GM03348 (cell line): ENCODE measurements around the gene TMEM35B.
"Not testable (repeated sequence)": the region's sequence is repeated elsewhere in the genome, so short reads cannot be mapped to it uniquely, and the experiment has no call there.

Experiments
- DNase-seq: peaks from one replicate; pipeline ENCODE4 v3.0.0; 2012; ENCODE audit warnings: low spot score

Gene TMEM35B

DNA sequence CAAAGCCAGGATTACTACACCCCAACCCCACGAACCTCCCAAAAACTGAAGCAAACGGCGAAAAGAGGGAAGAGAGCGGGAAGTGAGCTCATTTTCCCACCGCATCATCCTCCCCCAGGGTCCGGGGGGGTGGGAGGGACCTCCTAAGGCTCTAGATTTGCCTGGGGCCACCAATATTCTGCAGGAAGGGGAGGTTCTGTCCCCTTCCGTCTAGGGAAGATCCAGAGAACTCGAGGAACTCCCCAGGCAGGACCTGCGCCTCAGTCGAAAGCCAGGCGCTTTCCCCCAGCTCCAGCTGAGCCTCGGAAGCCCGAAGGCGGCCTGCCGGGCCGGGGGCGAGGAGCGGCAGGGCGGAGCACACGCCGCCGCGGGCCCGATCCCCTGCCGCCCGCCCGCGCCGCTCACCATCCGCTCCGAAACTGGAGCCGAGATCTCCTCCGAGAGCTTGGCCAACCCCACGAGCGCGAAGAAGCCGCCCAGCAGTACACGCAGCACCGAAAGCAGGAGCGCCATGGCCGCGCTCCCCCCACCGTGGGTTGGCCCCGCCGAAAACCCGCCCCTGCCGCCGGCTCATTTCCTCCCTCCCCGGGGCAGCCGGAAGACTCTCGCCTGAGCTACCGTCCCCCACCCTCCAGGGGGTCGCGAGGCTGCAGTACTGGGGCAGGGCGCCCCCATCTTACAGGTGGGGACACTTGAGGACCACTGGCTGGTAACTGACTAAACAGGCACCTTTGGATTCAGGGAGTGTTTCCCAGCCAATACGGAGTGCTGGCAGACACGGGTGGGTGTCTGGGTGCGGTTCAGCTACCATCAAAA lies at the start of gene TMEM35B:
Gene TMEM35B (minus strand): TSS at position 555 of the 816 bp plus-strand sequence. CDS start 42 bp downstream, at position 513.
- peak; percentile 90 for DNase-seq

- DNase-seq: no peak
Measured at GRCh38 chr1:35033346-35033745, 48.2 kb upstream of the TMEM35B start.

- no peak for DNase-seq
Measured at GRCh38 chr1:35032384-35032739, 47.2 kb upstream of the TMEM35B start.

DNA sequence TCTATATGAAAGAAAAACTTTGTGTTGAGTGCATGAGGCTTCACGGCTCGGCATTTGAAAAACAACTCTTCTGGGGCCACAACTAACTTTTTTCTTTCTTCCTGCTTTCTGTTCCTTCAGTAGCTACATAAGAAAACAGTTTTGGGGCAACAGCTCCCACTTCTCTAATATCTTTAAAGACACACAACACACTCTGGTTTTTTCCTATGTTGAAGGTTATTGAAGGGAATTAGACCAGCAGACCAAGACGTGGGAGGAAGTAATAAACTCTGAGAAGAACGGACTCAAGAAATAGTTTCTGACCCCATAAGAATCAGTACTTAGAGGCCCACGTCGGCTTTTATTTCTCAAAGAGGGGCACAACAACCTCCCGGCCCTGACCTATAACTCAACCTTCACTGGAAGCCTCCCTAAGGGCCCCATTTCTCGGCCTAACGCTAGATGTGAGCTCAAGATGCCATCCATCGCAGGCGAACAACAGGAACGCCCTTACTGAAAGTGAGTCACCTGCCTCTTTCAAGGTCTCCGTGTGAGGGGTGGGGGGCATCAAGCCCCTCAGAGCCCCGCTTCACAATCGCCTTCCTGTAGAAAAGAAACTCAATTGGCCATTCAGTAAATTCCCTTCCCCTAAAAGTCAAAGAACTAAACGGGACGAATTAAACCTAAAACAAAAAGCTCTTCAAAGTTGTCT lies 45.8 kb upstream of the TMEM35B start:
- DNase-seq: peak; percentile 50

- no peak for DNase-seq
Measured at GRCh38 chr1:35030338-35030737, 45.2 kb upstream of the TMEM35B start.

DNA sequence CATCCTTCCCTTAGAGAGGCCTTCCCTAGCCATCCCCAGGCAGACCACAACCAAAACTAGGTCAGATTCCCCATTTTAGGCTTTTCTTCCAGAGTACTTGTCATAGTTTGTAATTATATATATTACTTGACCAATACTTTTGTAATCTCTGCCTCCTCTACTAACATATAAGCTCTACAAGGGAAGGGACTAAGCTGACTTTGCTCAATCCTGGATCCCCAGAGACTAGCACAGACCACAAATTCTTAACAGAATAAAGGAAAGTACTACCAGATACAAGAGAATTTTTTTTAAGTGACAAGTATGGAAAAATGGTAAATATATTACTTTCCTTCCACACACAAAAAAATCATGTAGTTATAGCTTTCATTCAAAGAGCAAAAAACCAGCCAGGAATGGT lies 44.6 kb upstream of the TMEM35B start:
- DNase-seq: peak; percentile 5

DNA sequence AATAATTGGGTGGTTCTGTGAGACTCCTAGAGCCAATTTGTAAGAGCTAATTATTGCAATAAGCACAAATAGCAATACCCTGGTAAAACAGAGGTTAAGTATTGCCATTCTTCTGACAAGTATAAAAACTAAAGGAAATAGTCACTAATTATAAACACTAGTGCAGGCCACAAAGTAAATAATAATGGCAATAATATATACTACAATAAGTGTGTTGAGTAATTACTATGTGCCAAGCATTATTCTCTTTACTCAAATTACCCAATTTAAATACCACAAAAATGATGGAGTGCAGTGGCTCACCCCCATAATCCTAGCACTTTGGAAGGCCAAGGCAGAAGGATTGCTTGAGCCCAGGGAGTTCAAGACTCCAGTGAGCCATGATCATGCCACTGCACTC lies 31.3 kb upstream of the TMEM35B start:
- DNase-seq: no peak

DNA sequence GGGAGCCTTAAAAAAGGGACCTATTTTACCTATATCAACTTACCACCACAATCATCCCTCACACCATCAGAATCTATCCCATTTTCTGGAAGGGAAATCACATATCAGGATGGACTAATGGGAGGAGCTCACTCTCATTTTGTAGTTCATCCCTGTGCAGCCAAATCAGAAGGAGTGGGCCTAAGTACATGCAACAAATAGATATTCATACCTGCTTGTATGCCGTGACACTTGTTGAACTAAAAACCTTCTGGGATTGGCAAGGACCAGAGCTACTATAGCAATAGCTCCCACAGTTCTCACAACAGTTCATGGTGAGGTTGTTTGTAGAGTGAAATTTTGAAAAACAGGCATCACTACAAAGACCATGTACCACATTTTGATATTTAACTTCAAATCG lies 29.3 kb upstream of the TMEM35B start:
- no peak for DNase-seq

GRCh38 chr1:35005711-35006110 lies 20.6 kb upstream of the TMEM35B start:
- no peak for DNase-seq

DNA sequence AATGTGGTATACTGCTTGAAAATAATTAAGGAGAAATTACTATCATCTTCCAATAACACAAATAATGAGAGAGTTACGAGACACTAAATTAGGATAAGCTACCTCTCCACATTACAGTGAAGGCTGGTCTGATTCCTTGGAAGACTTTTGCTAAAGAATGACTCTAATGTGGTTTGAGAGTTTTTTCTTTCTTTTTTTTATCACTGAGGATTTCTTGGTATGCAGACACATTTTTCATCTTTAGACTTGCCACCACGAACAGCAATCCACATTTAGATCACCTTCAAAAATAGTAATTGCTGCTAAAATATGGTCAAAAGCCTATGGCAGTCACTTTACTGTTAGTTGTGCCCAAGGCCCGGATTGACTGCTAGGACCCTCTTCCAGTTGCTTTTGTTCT lies 16.6 kb upstream of the TMEM35B start:
- DNase-seq: peak; percentile 61

- no peak for DNase-seq
Measured at GRCh38 chr1:34994878-34995277, 9.7 kb upstream of the TMEM35B start.

DNA sequence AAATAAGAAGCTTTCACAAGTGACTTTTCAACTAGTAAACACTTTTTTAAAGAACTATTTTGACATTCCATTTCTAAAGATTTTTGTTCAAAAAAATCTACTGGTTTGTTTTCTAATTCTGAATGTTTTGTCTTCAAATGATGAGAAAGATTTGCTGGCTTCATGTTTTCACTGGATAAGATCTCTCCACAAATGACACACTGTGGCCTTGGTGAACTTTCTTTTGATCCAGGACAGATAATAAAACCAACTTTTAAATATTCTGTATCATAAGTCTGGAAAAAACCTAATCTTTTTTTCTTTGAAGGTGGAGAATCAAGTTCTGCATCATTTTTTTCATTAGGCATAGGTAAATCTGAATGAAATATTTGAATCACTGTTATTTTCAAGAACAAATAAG lies 3.4 kb upstream of the TMEM35B start:
- DNase-seq: no peak

DNA sequence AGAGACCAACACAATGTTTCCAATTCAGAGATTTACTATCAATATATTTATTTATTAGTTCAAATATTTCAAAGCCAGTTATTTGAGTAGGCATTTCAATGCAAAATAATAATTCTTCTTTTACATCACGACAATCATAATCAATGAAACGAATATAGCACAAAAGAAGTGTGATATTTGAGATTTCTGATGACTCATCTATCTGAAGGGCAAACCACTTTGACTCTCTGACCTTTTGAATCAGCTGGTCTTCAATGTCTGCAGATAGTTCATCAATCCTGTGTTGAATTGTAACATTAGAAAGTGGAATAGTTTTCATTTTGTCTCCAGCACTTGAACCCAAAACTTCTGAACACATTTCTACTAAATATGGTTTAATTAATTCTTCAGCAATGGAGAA lies 3.0 kb upstream of the TMEM35B start:
- DNase-seq: no peak

DNA sequence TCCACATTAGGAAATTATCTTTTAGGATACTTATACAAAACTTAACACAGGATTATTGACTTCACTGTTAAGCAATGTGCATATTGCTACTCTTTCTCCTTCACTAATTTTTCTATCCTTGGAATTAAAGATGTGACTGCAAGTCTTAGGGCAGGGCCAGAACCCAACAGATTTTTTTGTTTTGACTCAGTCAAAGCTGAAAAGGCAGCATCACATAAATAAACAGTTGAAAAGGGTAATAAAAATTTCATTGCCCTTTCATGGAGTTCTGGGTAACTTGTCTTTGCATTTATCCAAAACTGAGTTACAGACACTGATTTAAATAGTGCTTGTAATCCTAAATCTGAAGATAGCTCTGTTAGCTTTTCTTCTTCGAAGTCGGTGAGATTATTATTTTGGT lies 1.9 kb upstream of the TMEM35B start:
- DNase-seq: peak; percentile 40

DNA sequence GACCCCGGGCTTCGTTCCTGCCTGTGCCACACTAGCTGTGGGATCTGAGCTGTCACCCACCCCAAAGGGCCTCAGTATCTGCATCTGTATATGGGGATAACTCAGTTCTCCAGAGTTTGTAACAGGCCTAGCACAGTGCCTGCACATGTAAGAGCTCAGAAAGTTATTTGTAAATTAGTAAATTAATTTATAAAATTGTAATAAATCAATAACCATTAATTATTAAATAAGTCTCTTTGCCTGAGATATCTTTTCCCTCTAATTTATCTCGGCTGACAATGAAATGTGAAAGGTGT lies 410 bp upstream of the TMEM35B start:
- DNase-seq: not testable (repeated sequence)

GRCh38 chr1:34984435-34984792 lies 733 bp downstream of the TMEM35B start:
- no peak for DNase-seq

DNA sequence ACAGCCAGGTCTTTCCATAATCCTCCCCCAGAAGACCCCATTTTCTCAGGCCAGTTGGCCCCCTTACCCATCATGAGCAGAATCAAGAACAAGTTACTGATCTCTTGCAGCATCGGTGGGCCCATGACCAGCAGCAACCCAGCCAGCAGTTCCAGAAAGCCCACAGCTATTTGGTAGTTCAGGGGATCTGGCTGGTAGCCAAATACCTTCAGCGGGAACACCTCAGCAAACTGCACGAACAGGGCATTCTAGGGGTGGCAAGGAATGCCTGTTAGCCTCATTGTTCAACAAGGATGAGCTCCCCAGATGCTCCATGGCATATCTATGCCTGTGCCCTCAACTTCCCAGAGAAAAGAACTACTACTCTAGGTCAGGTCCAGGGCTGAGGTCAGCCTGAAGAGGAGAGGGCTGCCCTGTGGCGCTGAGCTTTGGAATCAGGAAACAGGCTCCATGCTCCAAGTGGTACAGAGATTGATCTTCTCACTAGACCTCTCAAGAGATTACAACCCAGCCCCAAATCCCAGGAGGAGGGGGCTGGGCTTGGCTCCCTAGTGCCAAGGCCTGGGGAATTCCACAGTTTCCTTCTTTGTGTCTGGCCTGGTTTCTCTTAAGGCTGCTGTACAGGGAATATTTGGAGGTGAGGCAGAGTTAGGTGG lies 1.3 kb downstream of the TMEM35B start:
- DNase-seq: no peak

- DNase-seq: no peak
Measured at GRCh38 chr1:34982820-34983376, 2.2 kb downstream of the TMEM35B start.

DNA sequence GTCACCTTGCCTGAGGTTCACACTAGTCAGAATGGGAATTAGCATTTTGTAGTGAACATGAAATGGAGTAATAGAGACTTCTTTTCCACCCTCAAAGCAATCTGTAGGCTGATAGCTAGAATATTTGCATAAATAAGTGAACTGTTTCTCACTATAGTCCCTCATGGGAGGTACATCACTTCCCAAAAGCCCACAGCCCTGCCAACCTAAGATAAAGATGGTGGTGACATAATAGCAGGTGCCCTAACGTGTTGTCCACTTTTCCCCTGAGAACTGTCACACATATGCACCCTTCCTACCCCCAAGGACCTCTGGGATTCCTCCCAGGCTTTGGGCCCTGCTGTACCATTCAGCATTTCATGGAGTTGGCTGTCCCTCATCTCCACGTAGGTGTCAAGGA lies 4.4 kb downstream of the TMEM35B start:
- no peak for DNase-seq

GRCh38 chr1:34978921-34979320 lies 6.2 kb downstream of the TMEM35B start:
- DNase-seq: no peak

- no peak for DNase-seq
Measured at GRCh38 chr1:34977858-34978257, 7.3 kb downstream of the TMEM35B start.

DNA sequence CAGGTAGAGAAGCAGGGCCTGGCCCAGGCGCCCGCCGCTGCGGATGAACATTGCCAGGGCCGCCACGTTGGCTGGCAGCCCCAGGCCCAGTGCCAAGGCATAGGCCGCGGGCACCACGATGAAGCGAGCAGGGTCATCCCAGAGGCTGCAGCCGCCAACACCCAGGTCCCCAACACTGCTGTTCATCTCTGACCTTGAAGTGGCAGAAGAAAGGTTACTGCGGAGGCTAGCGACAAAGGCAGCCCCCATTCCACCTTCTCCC lies 8.0 kb downstream of the TMEM35B start:
- no peak for DNase-seq
